Activated T-cell treated with anti-CD3 and anti-CD28 coated beads for 24 hours (primary cell): ENCODE measurements around the gene SLC2A10.

Experiments used
- DNase-seq: peaks from one replicate; pipeline ENCODE4 v3.0.0-alpha.2; 2020; ENCODE audit warnings: low read depth

Gene SLC2A10

DNA sequence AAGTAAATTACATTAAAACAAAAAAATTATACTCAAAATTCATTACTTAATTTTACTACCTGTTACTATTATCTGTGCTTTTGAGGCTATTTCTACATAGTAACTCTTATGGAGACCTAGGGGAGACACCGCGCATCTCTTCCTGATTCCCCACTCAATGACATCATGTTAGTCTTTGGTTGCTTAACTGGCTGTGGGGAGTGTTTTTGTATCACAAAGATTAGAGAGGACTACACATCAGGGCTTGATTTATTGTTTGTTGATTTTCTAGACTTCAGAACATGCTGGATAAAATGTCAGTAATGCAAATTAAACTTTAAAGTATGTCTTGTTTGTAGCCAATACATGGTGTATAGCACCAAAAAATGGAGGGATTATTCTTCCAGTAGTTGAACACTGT lies 26.0 kb downstream of the SLC2A10 start:
- no peak for DNase-seq

DNA sequence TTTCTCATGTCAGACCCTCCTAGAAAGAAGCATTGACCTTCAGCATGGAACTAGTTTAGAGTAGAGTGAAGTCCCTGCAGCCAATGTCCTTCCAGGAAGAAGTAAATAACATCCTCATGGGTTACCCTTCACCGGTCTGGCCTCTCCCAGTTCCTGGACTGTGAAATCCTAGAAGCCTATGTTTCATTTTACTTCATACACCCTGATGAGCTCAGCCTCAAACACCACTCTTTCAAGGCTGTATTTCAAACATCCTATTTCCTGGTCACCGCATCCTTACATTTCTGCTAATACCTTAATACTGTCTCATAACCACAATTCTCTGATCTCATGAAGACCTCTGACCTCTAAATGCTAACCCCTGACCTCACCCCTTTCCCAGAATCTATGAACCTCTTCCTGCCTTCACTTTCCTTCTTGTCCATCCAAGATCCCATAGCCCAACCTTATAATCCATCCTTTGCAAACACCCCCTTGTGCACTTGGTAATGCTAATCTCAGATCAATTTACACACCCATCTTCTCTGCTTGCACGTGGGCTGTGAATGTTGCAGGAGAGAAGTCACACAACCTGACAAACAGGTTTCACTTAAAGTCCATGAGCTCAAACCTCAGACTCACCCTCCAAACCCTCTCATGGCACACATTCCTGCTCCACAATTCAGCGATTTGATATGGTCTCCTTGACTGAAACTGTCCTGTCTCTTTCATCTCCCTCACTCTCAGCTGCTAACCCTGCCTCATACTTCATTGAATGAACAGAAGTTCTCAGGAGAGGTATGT lies 30.2 kb downstream of the SLC2A10 start:
- no peak for DNase-seq

DNA sequence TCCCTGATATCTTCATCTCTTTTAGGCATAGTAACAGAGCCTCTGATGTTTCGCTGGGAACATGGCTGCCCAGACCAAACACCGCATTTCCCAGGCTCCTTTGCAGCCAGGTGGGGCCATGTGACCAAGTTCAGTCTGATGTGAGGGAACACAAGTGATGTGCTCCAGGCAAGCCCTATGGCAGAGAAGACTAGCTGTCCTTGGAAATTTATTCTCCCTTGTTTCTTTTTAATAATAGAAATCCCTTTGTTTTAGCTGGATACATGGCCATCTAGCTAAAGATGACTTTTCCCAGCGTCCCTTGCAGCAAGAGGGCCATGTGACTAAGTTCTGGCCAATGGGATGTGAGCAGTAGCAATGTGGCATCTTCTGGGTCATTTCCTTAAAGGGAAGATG lies 30.8 kb downstream of the SLC2A10 start:
- no peak for DNase-seq

DNA sequence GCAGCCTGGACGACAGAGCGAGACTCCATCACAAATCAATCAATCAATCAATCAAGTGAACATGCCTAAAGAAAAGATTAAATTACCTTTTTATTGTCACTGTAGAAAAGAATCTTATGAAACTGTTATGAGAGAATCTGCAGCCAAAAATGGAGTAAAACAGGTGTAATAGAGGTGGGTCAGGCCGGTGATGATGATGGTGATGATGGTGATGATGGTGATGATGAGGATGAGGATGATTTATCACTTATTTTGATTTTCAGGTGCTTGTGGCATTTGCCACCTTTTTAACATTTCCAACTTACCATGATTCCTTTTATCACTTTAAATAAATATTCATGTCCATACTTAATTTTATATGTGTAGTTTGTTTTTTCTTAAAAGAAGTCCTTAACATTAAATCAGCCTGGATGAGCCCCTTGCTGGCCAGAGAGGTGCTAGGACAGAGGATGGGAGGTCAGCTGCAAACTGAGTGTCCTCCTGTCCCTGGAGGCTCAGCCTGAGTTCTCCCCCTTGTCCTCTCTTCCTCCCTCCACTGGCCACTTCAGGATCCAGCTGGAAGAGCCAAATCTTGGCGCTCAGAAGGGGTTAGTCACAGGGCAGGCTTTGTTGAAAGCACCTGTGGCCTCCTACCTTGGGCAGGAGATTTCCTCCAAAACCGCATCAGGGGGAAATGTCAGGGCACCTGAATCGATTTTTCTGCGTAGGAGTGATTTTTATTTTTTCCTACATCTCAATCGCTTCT lies 32.6 kb downstream of the SLC2A10 start:
- DNase-seq: no peak

DNA sequence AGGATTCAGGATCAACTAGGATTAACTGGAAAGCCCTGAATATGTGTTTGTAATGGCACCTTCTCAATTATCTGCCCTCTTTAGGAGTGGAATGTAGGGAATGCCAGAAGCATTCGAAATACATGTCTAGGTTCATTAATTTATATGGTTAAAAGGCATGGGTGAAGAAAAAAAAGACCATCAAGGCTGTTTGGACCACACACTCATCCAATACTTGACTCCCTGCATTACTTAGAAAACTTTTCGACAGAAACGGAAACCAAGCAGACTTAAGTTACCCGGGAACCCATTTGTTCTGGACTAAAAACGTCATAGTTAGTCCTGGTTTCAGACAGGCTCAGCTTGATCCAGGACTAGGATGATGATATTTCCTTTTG lies 33.2 kb downstream of the SLC2A10 start:
- no peak for DNase-seq

DNA sequence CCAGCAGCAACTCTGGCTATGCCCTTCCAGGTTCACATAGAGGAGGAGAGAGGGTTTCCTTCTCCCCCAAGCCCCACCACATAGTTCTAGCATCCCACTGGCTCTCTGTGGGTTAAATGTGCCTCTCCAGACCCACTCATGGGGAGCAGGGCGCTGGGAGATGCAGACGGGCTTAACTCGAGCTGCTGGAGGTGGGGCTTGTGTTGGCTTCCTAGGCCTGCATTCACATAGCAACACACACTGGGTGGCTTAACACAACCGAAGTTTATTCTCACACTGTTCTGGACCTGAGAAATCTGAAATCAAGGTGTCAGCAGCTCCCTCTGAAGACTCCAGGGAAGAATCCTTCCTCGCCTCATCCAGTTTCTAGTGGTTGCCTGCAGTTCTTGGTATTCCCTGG lies 33.6 kb downstream of the SLC2A10 start:
- DNase-seq: no peak

DNA sequence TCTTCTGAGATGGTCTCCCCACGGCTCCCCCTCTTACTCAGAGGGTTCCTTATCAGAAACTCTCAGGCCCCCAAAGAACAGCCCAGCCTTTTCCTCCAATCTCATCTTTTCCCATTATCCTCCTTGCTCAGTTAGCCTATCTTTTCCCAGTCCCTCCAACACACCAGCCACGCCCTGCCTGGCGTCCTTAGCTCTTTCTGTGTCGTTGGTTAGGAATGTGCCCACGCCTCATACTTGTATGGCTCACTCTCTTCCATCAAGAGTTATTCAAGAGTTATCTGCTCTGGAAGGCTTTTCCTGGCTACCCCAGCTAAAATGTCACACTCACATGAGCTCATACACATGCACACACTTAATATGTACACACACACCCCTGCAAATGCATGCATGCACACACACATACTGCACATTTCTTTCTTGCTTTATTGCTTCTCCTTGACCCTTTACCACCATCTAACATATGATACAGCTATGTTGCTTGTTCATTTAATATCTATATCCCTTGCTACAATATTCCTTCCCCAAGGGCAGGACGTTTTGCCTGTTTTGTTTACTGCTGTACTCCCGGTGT lies 37.6 kb downstream of the SLC2A10 start:
- DNase-seq: no peak

DNA sequence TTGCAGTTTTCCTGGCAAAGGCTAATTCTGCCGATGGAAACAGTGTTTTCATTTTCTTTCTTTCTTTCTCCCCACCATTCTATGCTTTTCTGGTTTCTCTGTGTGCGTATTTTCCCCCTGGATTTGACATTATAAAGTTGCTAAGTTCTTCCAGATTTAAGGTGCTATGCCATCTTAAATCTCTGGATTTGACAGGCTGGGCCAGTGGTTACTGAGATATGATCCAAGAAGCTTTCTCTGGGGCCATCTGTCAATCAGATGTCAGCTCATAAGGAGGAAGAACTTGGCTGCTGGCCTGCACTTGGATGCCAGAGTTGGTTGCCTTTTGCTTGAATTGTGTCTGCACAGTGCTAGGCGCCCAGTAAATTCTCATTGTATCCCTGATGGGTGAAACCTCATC lies 39.7 kb downstream of the SLC2A10 start:
- DNase-seq: no peak

DNA sequence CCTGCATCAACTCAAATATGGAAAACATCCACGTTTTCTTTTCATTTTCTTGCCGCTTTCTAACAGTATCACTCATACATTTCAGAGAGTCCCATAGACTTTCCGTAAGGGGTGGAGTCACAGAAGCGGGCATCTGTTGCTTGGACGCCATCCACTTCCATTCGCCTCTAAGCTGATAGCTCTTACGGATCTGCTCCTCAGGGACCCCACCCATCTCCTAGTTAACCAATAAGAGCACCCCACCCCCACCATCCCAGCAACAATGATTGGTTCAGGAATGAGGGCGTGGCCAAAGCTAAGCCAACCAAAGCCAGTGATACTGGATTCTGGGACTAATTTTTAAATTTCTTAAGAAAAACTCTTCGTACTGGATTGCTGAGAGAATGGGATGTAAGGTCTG lies 42.4 kb downstream of the SLC2A10 start:
- DNase-seq: no peak

DNA sequence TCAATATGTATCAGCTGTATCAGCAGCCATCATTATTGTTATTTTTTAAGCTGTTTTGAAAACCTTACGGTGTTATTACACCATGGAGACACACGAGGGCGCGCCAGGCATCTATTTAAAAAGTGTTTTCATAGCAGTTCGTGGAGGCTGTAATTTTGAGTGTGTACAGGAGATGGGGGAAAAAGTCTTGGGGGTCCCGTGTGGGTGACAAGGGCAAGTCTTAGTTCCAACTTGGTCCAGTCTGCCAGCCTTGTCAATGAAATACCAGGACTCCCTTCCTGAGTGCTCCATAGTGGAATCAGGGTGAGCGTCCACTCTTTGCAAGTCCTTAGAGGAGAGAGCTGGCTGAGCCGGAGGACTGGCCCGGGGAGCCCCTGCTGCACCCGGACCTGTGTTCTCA lies 43.3 kb downstream of the SLC2A10 start:
- peak; percentile 33 for DNase-seq

DNA sequence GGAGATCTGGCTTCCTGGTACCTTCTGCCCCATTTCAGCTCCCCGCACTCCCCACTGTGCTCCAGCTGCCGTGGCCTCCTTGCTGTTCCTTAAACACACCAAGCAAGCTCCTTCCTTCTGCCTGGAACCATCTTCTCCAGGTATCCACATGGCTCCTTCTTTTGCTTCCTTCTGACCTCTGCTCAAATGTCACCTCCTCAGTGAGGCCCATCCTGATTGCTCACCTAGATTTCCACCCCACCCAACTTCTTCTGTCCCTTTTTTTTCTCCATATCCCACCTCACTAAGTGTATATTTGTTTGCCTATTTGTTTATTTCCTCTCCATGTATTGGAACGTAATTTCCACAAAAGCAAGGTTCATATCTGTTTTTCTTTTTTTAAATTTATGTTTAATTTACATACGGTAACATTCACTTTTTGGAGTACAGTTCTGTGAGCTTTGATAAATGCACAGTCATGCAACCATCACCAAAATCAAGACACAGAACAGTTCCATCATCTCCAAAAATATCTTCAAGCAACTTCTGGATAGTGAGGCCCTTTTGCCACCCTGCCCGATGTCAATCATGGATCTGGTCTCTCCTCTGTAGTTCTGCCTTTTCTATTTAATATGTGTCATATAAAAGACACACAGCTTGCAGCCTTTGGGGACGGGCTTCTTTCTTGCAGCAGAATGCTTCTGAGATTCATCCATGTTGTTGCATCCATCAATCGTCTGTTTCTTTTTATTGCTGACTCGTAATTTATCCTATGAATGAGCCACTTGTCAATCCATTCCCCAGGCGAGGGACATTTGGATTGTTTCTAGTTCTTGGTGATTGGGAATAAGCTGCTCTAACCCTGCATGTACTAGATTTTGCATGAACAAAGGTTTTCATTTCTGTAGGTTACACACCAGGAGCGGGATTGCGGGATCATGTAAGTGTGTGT lies 46.3 kb downstream of the SLC2A10 start:
- no peak for DNase-seq

DNA sequence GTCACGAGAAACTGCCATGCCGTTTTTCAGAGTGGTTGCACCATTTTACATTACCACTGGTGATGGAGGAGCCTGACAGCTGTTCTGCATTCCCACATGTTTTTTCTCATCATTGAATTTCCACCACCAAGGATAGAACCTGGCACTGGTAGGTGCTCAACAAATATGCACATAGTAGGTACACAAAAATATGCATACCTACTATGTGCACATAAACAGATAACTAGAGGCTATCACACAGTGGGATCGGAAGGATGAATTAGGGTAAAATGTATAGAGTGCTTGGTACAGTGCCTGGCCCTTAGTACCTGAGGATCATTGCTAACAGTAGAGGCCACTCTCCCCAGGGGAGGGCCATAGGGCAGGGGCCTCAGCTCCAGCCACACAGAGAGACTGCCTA lies 47.0 kb downstream of the SLC2A10 start:
- DNase-seq: no peak

DNA sequence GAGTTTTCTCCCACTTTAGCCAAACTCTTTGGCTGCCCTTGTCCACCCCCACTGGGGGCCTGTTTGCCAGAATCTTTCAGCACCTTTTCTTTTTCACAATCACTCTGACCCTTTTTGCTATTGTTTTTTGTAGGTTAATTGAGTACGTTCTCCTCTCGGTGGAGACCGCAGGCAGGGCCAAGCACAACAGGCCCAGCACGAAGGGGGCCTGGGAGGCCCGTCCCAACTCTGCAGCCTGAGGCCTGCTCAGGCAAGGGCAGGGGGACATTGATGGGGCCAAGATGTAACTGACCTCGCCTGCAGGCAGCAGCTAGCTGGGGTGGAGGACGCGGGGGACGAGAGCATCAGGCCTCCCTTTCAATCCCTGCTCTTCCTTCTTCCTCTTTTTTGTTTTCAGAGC lies 47.7 kb downstream of the SLC2A10 start:
- no peak for DNase-seq

DNA sequence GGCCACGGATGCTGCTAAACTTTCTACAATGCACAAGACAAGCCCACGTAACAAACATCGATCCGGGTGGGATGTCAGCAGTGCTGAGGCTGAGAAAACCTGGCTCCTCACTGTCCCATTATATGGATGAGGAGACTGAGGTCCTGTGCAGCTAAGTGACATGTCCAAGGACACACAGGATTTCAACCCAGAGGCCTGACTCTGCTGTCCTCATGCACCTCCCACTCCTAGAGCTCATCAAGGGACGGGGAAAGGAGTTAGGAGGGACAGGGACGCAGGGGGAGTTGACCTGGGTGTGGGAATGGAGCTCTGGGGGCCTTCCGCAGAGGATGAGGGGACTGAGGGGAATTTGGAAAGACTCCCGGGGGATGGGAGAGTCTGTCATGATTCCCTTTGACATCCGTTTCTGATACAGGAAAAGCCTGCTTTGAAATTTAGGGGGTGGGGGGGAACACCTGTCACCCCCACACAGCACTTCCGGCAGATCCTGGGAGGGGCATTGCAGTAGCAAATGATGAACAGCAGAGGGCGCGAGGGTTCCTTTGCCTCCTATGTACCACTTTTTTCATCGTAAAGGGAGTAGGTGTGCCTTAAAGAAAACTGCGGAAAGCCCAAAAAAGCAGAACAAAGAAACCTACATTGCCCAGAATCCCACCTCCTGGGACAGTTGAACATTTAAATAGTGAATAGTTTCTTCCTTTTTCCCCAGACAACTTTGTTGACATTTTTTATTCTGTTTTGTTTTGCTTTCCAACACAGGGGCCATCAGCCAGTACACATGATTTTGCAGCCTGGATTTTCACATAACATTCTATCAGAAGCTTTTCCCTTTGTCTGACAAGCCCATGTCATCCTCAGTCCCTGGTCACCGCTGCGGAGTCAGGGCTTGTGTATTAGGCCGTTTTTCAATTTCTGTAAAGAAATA lies 48.6 kb downstream of the SLC2A10 start:
- DNase-seq: peak; percentile 42

DNA sequence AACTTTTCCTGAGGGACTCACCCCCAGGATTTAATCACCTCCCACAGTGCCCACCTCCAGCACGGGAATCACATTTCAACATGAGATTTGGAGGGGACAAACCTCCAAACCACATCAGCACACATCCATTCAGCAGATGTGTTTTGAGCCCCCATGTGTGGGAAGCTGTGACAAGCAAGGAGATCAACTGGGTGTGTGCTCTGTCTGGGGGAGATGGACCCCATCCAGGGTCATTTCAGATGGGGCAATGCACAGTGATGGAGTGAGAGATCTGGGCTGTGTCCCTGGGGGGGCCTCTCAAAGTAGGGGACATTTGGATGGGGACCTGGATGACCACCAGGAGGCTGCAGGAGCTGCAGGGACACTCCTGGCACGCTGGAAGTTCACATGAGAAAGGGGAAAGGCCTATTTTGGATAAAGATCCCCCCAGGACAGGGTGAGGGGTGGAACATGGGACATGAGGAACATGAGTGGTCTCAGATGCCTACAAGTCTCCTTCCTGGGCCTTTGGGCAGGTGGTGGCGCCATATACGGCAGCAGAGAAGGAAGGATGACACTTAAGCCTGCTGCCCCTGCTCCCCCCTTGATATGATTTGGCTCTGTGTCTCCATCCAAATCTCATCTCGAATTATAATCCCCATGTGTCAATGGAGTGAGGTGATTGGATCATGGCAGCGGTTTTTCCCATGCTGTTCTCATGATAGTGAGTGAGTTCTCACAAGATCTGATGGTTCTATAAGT lies 49.6 kb downstream of the SLC2A10 start:
- DNase-seq: no peak

DNA sequence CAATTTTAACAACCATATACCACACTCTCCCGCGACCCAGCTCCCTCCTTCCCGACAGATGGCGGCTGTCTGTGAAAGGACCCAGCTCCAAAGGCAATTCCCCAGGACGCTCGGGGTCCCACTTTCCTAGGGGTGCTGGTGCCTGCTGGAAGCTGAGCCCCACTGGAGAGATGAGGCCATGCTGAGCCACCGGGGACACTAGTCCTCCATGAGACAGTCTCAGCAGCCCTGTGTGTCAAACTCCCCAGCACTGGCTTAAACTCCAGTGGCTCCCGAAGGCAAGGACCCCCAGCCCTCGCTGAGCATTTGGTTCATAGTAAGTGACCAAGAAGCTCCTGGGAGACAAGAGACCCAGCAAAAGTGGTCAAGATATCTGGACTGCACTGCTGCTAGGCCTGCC lies 52.1 kb downstream of the SLC2A10 start:
- DNase-seq: no peak

DNA sequence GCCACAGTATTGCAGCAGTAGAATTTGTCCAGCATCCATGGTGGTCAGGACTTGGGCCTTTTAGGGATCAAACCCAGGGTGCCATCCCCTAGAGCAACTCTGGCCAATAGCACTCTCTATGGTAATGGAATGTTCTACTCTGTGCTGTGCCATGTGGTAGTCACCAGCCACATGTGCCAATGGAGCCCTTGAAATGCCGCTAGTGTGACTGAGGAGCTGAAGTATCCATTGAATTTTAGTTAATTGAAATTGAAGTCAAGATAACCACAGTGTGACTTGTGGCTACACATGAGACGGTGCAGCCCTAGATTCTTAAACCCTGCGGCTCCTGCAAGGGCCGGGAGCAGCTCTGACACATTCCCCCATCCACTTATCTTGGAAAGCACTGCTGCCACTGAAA lies 54.6 kb downstream of the SLC2A10 start:
- no peak for DNase-seq

DNA sequence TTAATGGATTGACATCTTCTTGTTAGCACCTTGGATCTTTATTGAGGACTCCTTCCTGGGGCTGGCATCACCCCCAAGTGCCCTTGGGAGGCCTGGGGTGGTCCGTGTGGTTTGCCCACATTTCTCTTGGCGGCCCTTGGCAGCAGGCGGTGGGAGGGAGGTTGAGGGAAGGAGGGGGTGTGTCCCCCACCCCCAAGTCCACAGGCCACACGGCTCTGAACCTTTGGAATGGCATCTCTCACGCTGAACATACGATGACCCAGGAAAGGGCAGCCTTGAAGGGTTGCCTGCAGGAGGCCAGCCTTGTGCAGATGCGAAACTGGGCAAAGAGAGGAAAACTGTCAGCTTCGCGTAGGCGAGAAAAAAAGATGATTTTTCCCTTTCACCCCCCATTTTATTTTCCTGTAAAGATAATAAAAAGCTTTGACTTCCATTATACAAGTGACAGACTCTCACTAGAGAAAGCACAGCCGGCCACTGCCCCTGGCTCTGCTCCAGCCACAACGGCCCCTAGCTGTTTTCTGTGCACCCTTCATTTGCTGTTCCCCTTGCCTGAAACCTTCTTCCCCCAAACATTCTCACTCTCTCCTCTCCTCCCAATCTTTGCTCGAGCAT lies 56.2 kb downstream of the SLC2A10 start:
- DNase-seq: no peak

DNA sequence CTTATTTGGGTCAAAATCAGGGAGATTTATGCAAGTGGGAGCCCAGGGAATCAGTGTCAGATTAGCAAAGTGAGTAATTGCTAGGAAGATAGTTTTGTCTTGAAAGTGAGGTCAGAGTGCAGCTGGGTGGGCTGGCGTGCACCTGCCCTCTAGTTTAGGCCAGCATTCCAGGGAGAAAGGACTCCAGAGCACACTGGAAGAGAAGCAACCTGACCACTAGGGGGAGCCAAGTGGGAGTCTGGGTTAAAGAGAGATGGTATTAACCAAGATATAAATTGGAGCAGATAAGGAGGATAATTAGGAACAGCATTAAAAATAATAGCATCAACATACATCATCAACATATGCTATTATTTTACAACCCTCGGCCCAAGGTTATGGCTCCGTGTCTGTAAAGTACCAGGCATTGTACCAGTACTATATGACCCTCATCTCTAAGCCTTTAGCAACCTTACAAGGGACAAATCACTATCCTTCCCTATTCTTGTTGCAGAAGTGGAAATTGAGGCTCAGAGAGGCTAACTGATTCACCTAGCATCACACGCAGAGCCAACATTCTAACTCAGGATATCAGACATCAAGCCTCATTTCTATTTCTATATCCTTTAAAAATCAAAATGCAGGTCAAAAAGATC lies 57.8 kb downstream of the SLC2A10 start:
- no peak for DNase-seq
